ENCODE measurements around the gene LRRC4C.
A peak's percentile ranks its signal among the peaks of the same experiment; 100 is the strongest.
"Not testable (repeated sequence)": the region's sequence is repeated elsewhere in the genome, so short reads cannot be mapped to it uniquely, and the experiment has no call there.

Gene LRRC4C

DNA sequence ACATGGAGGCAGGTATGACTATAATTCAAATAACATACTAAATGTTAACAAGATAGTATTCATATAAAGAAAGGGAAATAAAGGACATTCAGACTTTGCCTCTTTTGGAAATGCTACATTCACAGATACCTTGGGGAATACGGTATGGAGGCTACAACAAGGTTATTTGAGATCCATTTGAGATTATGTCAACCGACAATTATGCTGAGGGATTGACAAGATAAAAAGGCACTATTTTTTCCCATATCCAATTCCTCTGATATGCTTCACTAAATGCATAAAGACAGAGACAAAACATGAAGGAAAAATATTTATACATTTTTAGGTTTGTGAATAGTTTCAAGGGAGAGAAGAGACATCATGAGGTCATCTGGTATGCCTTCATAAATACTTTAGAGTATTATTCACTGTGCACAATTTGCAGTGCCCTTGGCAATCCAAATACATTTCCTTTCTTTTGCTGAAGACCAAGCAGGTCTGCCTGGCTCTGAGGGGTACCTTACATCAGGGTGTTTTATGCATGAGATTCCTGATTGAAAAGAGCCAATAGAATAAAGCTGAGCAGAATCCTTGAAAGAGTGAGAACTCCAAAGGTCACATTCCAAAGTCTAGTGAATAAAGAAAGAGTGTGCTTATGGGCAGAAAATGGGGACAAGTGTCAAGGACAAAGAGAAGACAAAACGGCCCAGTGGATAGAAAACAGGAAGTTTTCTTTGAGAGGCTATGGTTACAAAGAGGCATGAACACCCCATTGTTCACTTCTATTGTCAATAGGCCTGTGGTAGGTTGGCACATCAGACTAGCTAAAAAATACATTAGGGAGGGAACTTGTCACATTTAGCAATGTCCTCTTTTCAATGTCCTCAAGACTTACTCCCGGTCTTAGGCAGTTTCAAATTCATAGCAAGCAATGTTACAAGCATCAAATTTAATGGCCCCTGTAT is 455.8 kb downstream of the LRRC4C start:
- no peak for DNase-seq (ENCODE audit: insufficient read length)
- no peak for TF ChIP-seq TAF1 (IDR thresholded peaks at IDR 0.05; ENCODE audit: borderline replicate concordance, low read depth, low read length)
- TF ChIP-seq POLR2A (IDR thresholded peaks at IDR 0.05; ENCODE audit: low read depth, low read length) = no peak
- no peak for TF ChIP-seq POLR2AphosphoS5 (IDR thresholded peaks at IDR 0.05; ENCODE audit: low read depth, low read length)
- peak; percentile 48 for FAIRE-seq

DNA sequence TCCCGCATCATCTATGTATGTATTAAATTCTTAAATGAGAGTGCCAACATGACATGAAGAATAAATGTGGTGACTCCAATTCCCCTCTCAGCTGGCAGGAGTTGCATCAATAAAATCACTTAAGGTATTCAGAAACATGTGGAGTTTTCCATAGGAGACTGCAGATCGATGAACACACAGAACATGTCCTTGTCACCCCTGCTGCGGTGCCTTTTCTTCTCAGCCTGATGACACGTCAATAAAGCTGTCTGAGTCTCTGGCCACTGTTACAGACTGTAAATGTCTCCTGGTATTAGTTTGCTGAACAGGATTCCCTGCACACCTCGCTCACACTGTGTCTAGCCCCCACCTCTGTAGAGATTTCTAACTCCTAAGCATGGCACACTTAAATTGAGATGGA is 460.5 kb downstream of the LRRC4C start:
- TF ChIP-seq POLR2A (IDR thresholded peaks at IDR 0.05; ENCODE audit: low read depth, low read length) (no peak), TAF1 (IDR thresholded peaks at IDR 0.05; ENCODE audit: borderline replicate concordance, low read depth, low read length) (no peak), POLR2AphosphoS5 (IDR thresholded peaks at IDR 0.05; ENCODE audit: low read depth, low read length) (no peak)
- no peak for DNase-seq (ENCODE audit: insufficient read length)
- no peak for FAIRE-seq

DNA sequence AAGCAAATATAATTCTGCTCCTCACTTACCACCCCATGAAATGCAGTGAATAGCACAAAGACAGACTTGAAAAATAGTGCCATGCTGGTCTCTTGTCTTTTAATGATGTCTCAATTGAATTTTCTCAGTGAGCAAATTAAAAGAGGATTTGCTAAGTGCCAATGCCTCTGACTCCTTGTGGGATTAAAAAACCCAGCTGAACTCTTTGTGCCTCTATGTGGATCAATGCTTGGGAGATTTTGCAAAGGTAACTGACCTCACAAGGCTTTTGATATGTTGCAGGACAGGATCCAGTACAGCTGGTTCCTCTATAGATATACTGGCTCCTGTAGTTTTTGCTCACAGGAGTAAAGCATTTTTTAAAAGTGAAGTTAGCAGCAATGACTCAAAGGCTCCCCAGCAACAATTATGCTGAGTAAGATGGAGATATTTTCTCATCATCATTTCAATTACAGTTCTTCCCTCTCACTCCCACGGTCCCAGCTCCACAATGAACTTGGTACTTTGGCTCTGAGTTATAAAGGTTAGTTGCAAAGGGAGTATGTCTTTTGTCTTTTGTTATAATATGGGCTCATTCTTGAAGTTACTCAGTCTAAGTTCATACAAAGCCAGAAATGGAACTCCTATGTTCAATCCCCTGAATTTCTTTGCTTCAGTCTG is 471.5 kb downstream of the LRRC4C start:
- TF ChIP-seq POLR2A (IDR thresholded peaks at IDR 0.05; ENCODE audit: low read depth, low read length) (no peak), TAF1 (IDR thresholded peaks at IDR 0.05; ENCODE audit: borderline replicate concordance, low read depth, low read length) (no peak)
- no peak for DNase-seq (ENCODE audit: insufficient read length)
- FAIRE-seq = no peak

- DNase-seq (ENCODE audit: insufficient read length) (no peak), FAIRE-seq (no peak)
- TF ChIP-seq POLR2AphosphoS5 (IDR thresholded peaks at IDR 0.05; ENCODE audit: low read depth, low read length) (no peak), TAF1 (IDR thresholded peaks at IDR 0.05; ENCODE audit: borderline replicate concordance, low read depth, low read length) (no peak), POLR2A (IDR thresholded peaks at IDR 0.05; ENCODE audit: low read depth, low read length) (no peak)
These were observed 473.1 kb downstream of the LRRC4C start for GRCh38 chr11:40986320-40986719.

DNA sequence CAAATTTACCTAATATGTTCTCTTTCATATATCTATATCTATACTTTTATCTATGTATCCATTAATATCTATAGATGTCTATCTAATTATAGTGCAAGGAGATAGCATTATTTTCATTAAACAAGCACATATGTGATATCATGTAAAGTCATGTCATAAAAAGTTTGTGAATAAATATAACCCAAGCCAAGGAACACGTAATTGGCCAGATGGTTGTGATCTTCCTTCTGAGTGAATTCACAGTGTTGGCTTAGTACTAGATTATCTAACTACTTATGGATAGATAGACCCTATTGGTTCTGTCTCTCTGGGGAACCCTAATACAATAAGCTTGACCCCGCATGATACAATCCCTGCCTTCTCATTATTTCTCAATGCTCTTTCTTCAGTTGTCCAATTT is 484.4 kb downstream of the LRRC4C start:
- FAIRE-seq (no peak), DNase-seq (ENCODE audit: insufficient read length) (no peak)
- TF ChIP-seq TAF1 (IDR thresholded peaks at IDR 0.05; ENCODE audit: borderline replicate concordance, low read depth, low read length) = no peak
- TF ChIP-seq POLR2A (IDR thresholded peaks at IDR 0.05; ENCODE audit: low read depth, low read length) = no peak
- TF ChIP-seq POLR2AphosphoS5 (IDR thresholded peaks at IDR 0.05; ENCODE audit: low read depth, low read length) = no peak

- FAIRE-seq = no peak
- TF ChIP-seq POLR2AphosphoS5 (IDR thresholded peaks at IDR 0.05; ENCODE audit: low read depth, low read length) = no peak
- TF ChIP-seq POLR2A (IDR thresholded peaks at IDR 0.05; ENCODE audit: low read depth, low read length) = no peak
- no peak for TF ChIP-seq TAF1 (IDR thresholded peaks at IDR 0.05; ENCODE audit: borderline replicate concordance, low read depth, low read length)
- no peak for DNase-seq (ENCODE audit: insufficient read length)
These were observed 485.2 kb downstream of the LRRC4C start for GRCh38 chr11:40974186-40974795.

GRCh38 chr11:40958707-40959106 is 500.7 kb downstream of the LRRC4C start:
- no peak for DNase-seq (ENCODE audit: insufficient read length)

DNA sequence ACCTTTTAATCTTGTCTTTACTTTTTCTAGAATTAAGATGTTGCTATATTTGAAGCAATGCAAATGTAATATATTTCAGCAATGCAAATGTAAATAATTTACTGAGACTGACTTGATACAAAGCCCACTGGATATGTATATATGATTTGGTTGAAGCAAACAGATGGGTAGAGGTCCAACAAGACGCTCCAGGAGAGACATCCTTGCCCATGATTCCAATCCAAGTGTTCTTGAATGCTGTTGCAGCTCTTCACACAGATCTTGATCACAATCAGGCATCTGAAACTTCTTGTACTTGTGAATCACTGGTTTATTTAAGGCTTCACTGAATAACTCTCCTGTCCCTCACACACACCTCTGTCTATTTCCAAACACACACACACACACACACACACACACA is 507.0 kb downstream of the LRRC4C start:
- no peak for TF ChIP-seq POLR2A (IDR thresholded peaks at IDR 0.05; ENCODE audit: low read depth, low read length)
- TF ChIP-seq TAF1 (IDR thresholded peaks at IDR 0.05; ENCODE audit: borderline replicate concordance, low read depth, low read length) = no peak
- TF ChIP-seq POLR2AphosphoS5 (IDR thresholded peaks at IDR 0.05; ENCODE audit: low read depth, low read length) = no peak
- DNase-seq (ENCODE audit: insufficient read length) = no peak
- no peak for FAIRE-seq

More at GRCh38 chr11:40958707-40959106, 500.7 kb downstream of the LRRC4C start:
- no peak for FAIRE-seq
- TF ChIP-seq TAF1 (IDR thresholded peaks at IDR 0.05; ENCODE audit: borderline replicate concordance, low read depth, low read length) (no peak), POLR2A (IDR thresholded peaks at IDR 0.05; ENCODE audit: low read depth, low read length) (no peak), POLR2AphosphoS5 (IDR thresholded peaks at IDR 0.05; ENCODE audit: low read depth, low read length) (no peak)

- no peak for DNase-seq (ENCODE audit: insufficient read length)
- no peak for FAIRE-seq
- TF ChIP-seq TAF1 (IDR thresholded peaks at IDR 0.05; ENCODE audit: borderline replicate concordance, low read depth, low read length) = no peak
These were observed 521.5 kb downstream of the LRRC4C start for GRCh38 chr11:40938002-40938401.

DNA sequence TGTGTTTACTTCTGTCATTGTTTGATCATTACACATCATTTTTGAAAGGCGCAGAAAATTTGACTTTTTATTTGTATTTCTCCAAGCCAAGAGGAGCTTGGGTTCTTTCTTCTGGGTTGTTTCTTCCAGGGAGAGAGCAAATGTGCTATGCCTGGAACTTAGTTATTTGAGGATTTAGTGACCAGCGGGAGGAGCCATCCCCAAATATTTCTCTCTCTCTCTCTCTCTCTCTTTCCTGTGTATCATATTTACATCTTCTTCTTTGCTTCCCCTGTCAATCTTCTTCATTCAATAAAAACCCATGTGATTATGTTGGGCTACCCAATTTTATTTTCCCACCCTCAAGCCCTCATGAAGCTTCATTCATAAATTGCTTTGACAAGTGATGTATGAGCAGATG is 534.5 kb downstream of the LRRC4C start:
- FAIRE-seq (no peak), DNase-seq (ENCODE audit: insufficient read length) (no peak)
- no peak for TF ChIP-seq POLR2AphosphoS5 (IDR thresholded peaks at IDR 0.05; ENCODE audit: low read depth, low read length)
- no peak for TF ChIP-seq TAF1 (IDR thresholded peaks at IDR 0.05; ENCODE audit: borderline replicate concordance, low read depth, low read length)
- TF ChIP-seq POLR2A (IDR thresholded peaks at IDR 0.05; ENCODE audit: low read depth, low read length) = no peak

DNA sequence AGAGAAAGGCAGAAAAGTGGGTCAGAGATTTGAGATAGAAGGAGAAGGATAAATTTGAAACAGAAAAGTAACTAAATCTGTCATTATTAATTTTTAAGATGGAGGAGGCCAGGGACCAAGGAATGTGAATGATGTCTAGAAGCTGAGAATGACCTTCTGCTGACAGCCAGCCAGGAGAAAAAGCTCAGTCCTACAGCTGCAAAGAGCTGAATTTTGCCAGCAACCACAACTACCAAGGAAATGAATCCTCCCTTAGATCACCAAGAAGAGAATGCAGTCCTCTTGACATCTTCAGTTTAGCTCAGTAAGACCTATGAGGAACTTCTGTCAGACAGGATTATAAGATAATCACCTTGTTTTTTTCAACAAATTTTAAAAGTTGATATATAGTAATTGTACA is 538.2 kb downstream of the LRRC4C start:
- no peak for FAIRE-seq
- no peak for TF ChIP-seq POLR2A (IDR thresholded peaks at IDR 0.05; ENCODE audit: low read depth, low read length)
- TF ChIP-seq TAF1 (IDR thresholded peaks at IDR 0.05; ENCODE audit: borderline replicate concordance, low read depth, low read length) = no peak
- TF ChIP-seq POLR2AphosphoS5 (IDR thresholded peaks at IDR 0.05; ENCODE audit: low read depth, low read length) = no peak

DNA sequence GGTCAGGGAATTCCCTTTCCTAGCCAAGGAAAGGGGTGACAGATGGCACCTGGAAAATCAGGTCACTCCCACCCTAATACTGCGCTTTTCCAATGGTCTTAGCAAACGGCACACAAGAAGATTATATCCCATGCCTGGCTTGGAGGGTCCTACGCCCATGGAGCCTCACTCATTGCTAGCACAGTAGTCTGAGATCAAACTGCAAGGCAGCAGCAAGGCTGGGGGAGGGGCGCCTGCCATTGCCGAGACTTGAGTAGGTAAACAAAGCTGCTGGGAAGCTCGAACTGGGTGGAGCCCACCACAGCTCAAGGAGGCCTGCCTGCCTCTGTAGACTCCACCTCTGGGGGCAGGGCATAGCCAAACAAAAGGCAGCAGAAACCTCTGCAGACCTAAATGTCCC is 548.7 kb downstream of the LRRC4C start:
- not testable (repeated sequence) for FAIRE-seq; DNase-seq (ENCODE audit: insufficient read length)

More for the DNA sequence above, 538.2 kb downstream of the LRRC4C start:
- DNase-seq (ENCODE audit: insufficient read length) = no peak

Data from GM12892 (cell line).